GM12865 (cell line): ENCODE data around the gene TEDC1.

Source experiments
- DNase-seq: peaks from one replicate; pipeline ENCODE4 v3.0.0; 2010; ENCODE audit warnings: low read depth
- H3K4me3 ChIP-seq: 2 replicates; pipeline ENCODE4 v1.5.1; 2011; ENCODE audit warnings: mild to moderate bottlenecking, low read depth, low read length, control low read depth
- TF ChIP-seq, protein P1 (sequence below): IDR thresholded peaks from 2 replicates; pipeline ENCODE4 v1.5.1; 2011; ENCODE audit warnings: low read length, control low read depth, low read depth, inconsistent platforms; ENCODE audit not compliant: insufficient read depth; ENCODE audit errors: missing control alignments

The TEDC1 gene

DNA sequence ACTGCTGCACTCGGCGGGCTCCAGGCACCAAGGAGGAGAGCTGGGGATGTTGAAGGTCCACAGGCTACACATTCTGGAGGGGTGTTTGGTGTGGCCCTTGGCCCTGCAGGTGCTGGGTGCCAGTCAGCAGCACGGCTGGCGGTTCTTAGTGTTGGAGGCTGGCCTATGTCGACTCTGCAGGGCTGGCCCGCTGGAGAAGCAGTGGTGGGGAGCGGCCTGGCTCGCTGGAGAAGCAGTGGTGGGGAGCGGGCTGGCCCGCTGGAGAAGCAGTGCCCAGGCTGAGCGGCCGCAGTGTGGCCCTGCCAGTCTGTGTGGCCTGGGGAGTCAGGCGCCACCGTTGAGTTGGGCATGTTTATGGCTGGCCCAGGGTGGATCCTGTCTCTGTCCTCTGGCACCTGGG is 44.1 kb upstream of the TEDC1 start:
- TF ChIP-seq, protein P1, sequence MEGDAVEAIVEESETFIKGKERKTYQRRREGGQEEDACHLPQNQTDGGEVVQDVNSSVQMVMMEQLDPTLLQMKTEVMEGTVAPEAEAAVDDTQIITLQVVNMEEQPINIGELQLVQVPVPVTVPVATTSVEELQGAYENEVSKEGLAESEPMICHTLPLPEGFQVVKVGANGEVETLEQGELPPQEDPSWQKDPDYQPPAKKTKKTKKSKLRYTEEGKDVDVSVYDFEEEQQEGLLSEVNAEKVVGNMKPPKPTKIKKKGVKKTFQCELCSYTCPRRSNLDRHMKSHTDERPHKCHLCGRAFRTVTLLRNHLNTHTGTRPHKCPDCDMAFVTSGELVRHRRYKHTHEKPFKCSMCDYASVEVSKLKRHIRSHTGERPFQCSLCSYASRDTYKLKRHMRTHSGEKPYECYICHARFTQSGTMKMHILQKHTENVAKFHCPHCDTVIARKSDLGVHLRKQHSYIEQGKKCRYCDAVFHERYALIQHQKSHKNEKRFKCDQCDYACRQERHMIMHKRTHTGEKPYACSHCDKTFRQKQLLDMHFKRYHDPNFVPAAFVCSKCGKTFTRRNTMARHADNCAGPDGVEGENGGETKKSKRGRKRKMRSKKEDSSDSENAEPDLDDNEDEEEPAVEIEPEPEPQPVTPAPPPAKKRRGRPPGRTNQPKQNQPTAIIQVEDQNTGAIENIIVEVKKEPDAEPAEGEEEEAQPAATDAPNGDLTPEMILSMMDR: no peak
- H3K4me3 ChIP-seq: no peak overlapping the region
- DNase-seq: no peak

DNA sequence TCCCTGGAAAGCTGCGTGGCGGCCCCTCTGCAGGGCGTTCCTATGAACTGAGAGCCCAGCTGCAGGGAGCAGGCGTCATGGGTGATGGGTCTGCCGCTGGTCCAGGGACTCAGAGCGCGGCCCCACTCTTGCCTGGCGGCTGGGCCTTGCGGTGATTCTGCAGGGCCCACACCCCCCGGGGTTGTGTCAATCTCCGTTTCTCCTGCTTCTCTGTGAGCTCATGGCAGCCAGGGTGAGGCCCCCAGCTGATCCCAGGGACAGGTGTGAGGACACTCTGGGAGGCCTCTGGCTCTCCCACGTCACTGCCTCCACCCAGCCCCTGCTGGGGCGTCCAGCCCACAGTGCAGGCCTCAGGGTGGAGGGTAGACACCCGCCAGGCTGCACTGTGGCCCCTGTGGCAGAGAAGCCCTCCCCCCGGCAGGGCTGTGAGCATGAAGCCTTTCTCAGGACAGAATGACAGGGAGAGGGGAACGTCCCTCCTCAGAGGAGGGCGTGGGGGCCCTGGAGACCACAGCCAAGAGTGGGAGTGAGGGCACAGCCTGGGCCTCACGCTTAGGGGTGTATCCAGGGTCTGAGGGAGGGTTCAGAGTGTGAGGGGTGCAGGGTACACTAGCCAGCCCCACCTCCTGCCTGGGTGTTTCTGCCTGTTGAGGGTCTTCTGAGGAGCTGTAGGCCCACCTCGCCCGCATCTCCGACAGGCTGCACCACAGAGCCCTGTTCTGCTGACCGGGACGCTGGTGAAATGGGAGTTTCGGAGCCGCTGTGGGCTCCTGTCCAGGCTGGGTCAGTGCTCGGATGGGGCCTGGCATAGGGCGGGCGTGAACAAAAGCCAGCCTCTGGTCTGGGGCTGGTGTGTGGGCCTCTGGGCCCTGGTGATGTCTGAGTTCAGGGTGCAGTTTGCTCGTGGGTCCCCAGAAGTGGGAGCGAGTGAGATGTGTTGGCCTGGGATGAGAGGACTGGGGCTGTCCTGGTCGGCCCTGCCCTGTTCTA is 43.1 kb upstream of the TEDC1 start:
- H3K4me3 ChIP-seq: no peak overlapping the region
- DNase-seq: no peak
- TF ChIP-seq, protein P1: no peak

DNA sequence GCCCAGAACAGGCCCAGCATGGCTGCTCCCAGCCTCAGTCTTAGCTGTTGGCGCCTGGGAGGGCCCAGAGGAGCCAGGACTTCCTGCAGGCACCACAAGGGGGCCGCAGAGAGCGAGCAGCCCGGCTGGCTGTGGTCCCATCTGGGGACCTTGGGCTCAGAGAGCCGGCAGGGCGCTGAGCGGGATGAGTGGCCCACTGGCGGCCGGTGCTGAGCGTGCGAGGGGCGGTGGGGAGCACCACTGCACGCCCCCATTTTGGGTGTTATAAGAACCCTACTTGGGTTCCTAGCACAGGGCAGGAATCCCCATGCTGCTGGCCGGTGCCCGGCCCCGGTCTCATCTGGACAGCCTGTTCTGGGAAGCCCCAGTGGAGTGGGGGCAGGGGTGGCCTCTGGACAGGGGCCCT is 42.3 kb upstream of the TEDC1 start:
- peak; percentile 70 for DNase-seq

DNA sequence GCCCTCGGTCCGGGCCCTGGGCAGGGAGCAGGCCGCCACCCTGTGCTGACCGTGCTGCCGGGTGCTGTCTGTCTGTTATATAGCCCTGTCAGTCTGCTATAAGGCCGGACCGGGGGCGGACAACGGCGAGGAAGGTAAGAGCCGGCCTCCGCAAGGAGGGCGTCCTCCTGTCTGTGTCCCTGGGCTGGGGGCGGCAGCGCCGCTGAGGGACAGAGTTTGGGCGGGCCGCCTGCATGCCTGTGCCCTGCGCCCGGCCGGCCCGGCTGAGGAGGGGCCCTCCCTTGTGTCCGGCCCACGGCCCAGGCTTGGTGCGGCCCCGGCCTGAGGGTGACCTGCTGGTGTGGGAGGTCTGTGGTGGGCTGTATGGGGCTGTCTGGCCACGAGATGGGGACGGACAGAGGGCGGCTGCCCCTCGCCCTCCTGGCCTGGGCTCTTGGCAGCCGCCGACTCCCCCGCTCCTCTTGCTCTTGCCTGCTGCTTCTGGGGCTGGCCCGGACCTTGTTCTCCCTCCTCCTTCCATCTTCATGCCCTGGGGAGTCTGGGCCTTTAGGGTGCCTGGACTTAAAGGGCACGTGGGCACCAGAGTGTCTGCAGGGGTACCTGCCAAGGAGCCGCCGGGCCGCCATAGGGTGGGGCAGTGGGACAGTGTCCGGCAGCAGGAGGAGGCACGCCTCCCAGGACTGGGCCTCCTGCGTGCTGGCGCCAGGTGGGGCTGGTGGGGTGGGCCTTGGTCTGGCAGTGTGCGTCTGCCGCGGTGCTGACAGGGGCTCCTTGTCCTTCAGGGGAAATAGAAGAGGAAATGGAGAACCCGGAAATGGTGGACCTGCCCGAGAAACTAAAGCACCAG is 41.5 kb upstream of the TEDC1 start:
- no peak for DNase-seq
- H3K4me3 ChIP-seq: no peak overlapping the region
- TF ChIP-seq, protein P1: no peak

More for the DNA sequence above, 42.3 kb upstream of the TEDC1 start:
- no peak overlapping the region for H3K4me3 ChIP-seq
- TF ChIP-seq, protein P1: peak; percentile 87

DNA sequence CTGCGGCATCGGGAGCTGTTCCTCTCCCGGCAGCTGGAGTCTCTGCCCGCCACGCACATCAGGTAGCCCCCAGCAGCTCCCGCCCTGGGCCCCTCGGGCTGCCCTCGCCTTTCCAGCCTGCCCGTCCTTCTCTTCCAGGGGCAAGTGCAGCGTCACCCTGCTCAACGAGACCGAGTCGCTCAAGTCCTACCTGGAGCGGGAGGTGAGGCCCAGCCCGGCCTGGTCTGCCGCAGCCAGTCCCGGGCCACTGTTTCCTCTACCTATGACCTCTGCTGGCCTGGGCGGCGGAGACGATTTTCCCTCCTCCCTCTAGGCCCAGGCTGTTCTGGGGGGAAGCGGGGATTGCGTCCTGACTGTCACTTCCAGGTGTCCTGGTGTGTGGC is 40.9 kb upstream of the TEDC1 start:
- DNase-seq: no peak
- TF ChIP-seq, protein P1: no peak
- H3K4me3 ChIP-seq: no peak overlapping the region

DNA sequence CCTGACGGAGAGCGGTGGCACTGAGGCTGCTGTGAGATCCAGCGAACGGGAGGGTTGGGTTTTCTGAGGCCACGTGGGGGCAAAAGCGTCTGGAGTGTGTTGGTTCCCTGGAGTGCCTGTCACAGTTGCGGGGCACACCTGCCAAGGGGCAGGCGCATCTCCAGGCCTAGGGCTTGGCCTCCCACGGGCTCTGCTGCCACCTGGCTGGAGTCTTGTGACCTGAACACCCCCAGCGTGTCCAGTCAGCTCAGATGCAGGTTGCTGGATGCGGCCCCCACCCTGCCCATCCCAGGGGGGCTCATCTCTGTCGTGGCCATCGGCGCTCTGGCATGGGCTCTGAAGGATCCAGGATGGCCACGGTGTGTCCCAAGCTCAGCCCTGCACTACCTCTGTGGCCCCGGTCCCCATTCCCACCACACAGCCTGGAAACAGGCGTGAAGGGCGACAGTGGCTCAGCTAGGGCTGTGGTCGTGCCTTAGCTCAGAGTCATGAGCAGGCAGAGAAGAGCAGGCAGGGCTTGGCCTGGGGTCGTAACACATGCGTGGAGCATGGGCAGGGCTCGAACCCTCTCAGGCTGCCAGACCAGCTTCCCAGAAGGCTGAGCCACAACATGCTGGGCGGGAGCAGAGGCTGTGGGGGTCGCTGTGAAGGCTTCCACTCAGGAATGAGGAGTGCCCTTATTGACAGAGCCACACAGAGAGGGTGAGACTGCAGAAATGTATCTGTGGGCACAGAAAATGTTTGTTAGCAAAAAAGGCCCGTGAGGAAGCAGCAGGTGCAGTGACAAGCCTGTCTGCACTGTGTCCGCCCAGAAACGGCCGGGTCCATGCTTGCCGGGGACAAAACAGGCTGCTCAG is 40.0 kb upstream of the TEDC1 start:
- TF ChIP-seq, protein P1: no peak
- DNase-seq: no peak
- no peak overlapping the region for H3K4me3 ChIP-seq
